CD4-positive, alpha-beta T cell treated with Interleukin-21 for 1 hour (primary cell): ENCODE results near the gene ARHGEF3.
"Not testable (repeated sequence)": the region's sequence is repeated elsewhere in the genome, so short reads cannot be mapped to it uniquely, and the experiment has no call there.

Experiments
- DNase-seq: peaks from one replicate; pipeline ENCODE4 v3.0.0-alpha.2; 2020

ARHGEF3 gene

DNA sequence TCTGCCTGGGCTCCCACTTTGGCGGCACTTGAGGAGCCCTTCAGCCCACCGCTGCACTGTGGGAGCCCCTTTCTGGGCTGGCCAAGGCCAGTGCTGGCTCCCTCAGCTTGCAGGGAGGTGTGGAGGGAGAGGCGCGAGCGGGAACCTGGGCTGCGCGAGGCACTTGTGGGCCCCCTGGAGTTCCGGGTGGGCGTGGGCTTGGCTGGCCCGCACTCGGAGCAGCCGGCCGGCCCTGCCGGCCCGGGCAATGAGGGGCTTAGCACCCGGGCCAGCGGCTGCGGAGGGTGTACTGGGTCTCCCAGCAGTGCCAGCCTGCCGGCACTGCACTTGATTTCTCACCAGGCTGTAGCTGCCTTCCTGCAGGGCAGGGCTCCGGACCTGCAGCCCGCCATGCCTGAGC lies 82.9 kb downstream of the ARHGEF3 start:
- DNase-seq = not testable (repeated sequence)

DNA sequence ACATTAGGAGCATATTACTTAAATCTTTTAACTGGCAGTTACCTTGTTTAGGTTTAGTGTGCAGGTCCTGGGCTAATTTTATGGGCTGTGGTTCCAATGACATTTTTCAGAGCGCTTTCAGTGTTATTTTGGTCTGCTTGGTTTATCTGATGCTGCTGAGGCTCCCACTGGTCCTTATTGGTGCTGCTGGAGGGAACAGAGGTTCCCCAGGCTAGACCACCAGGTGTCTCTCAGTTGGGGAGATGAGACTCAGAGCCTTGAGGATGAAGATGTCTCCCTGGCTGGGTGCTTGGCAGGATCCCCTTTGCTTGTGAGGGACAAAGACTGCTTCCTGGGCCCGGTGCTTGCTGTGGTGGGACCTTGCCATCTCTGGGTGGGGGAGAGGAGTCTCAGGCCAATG lies 90.4 kb downstream of the ARHGEF3 start:
- no peak for DNase-seq

DNA sequence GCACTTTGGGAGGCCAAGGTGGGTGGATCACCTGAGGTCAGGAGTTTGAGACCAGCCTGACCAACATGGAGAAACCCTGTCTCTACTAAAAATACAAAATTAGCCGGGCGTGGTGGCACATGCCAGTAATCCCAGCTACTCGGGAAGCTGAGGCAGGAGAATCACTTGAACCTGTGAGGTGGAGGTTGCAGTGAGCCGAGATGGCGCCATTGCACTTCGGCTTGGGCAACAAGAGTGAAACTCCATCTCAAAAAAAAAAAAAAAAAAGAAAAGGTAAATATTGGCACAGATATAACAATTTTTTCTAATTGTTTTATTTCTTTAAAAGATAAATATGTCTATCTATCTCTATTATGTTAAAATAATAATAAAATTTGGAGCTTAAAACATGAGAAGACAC lies 94.3 kb downstream of the ARHGEF3 start:
- DNase-seq = peak; percentile 39

DNA sequence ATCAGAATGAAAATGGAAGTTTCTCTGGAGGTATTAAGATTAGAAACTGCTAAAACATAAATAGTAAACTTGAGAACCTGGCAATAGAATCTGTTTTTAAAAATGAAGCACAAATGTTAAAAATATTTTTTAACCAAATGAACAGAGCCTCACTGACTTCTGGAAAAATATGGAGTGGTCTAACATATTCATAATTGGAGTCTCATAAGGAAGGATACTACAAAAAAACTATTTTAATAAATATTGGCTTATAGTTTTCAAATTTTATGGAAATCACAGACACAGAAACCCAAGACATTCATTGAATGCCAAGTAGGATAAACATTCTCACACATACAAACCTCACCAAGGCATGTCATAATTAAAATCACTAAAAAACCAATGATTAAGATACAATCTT lies 95.1 kb downstream of the ARHGEF3 start:
- no peak for DNase-seq

DNA sequence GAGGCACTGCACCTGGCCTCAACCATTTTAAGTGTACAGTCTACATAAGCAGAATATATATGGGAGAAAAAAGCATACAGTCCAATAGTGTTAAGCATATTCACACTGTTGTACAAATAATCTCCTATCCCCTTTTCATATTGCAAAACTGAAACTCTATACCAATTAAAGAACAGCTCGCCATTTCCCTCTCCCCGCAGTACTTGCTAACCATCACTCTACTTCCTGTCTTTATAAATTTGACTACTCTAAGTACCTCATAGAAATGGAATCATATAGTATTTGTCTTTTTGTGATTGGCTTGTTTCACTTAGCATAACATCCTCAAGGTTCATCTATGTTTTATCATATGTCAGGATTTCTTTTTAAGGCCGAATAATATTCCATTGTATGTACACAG lies 97.0 kb downstream of the ARHGEF3 start:
- no peak for DNase-seq

DNA sequence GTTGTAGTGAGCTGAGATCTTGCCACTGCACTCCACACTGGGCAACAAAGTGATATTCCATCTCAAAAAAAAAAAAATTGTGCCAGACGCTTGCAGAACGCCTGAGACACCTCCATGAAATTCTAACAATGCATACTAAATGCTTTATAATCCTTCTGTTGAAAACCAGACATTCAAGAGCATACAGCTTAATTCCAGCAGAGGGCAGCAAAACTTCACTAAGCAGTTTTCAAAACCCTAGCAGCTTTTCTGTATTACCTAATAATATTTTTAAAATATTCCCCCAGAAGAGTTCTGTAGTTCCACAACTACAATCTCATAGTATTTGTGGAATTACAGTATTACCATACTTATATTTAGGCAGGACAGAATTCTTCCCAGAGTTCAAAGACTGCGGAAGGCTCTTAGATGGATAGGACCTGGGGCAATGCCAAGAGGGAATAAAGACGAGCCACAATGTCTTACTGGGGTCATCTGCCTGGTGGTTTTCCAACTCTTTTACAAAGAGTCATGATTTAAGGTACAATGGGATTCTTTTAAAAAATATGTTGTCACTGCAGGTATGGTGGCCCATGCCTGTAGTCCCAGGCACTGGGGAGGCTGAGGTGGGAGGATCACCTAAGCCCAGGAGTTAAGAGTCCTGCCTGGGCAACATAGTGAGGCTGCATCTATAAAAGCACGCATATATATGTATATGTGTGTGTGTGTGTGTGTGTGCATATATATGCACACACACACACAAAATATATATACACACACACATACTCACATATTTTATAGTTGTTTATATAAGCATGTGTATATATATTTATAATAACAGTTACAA lies 99.0 kb downstream of the ARHGEF3 start:
- peak; percentile 79 for DNase-seq

DNA sequence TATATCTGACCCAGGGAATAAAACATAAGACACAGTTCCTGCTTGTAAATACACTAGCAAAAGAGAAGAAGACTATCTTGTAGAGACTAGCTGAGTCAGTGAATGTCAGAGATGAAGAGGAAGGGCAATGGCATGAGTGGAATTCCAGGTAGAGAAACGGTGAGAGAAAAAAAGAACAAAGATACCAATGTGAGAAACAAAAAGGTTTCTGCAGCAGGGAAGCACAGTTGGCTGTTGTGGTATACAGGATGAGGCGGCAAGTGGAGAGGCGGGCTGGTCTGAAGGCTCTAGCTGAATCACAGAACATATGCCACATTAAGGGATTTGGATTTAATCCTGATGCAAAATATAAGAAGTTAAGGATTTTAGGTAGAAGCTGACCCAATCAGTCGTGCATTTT lies 101.6 kb downstream of the ARHGEF3 start:
- no peak for DNase-seq

DNA sequence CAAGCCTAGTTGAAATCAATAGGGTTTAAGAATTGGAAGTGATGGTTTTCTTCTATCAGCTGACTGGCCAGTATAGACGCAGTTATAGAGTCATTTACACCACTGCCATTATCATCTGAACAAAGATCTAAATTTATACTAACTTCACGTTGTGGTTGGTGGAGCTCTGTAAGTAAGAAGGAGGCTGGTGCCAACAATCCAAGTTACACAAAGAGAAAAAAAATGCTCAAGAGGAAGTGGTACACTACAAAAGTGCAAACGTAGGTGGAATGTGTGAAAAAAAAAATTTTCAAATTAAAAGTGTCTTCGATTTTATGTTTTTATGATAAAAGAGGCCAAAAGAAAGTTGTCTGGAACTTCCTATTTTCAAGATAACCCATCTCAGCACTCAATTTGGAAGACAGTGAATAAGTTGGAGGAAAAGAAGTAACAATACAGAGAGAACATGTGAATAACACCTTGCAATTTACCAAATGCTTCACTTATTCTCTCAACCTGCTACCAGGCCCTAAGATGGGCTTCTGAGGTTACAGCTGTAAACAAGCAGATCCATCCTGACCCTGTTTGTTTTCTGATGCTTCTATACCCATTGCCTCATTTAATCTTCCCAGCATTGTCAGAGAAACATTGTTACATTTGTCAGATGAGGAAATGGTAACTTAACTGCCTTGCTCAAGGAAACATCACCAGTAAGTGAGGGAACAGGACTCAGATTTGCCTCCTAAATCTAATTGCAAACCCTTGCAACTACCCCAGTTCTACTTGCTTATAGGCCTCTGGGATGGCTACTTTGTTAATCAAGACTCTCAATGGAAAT lies 106.7 kb downstream of the ARHGEF3 start:
- DNase-seq = peak; percentile 45

DNA sequence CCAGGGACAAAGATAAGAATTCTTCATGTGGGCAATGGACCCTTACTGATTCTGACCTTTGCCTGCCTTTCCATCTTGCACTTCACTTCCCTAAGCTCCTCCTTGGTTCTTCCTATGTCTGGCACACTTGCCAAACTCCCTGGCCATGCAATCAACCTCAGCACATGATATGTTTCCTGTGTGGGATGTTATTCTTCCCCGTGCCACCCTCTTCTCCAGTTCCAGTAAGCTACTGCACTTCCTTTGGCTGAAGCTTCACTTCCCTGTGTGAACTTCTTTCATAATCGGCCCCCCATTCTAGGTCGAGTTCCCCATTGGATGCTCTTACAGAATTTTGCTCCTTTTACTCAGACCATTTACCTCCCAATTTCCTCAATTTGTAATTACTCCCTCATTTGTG lies 108.0 kb downstream of the ARHGEF3 start:
- DNase-seq = peak; percentile 22

DNA sequence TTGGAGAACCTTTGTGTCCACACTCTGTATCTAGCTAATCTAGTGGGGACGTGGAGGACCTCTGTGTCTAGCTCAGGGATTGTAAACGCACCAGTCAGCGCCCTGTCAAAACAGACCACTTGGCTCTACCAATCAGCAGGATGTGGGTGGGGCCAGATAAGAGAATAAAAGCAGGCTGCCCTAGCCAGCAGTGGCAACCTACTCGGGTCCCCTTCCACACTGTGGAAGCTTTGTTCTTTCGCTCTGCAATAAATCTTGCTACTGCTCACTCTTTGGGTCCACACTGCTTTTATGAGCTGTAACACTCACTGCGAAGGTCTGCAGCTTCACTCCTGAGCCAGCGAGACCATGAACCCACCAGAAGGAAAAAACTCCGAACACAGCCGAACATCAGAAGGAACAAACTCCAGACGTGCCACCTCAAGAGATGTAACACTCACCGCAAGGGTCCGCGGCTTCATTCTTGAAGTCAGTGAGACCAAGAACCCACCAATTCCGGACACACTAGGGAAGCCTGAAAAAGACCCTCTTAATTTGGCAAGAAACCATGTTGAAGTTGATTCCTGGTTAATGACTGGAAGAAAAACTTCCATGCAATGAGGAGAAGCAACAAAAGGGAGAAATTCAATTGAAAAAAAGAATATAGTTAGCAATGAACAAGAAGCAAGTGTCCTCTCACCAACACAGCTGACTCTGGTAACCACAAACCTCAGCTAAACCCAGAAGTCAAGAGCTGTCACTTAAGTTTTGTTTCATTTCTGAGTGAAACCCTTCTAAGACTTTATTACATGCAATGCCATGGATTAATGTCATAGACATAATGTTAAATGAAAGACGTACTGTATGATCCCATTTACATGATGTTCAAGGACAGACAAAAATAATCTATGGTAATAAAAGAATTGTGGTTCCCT lies 109.0 kb downstream of the ARHGEF3 start:
- DNase-seq = peak; percentile 65

DNA sequence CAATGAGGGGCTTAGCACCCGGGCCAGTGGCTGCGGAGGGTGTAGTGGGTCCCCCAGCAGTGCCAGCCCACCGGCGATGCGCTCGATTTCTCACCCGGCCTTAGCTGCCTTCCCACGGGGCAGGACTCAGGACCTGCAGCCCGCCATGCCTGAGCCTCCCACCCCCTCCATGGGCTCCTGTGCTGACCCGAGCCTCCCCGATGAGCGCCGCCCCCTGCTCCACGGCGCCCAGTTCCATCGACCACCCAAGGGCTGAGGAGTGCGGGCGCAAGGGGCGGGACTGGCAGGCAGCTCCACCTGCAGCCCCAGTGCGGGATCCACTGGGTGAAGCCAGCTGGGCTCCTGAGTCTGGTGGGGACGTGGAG lies 109.8 kb downstream of the ARHGEF3 start:
- DNase-seq = not testable (repeated sequence)

DNA sequence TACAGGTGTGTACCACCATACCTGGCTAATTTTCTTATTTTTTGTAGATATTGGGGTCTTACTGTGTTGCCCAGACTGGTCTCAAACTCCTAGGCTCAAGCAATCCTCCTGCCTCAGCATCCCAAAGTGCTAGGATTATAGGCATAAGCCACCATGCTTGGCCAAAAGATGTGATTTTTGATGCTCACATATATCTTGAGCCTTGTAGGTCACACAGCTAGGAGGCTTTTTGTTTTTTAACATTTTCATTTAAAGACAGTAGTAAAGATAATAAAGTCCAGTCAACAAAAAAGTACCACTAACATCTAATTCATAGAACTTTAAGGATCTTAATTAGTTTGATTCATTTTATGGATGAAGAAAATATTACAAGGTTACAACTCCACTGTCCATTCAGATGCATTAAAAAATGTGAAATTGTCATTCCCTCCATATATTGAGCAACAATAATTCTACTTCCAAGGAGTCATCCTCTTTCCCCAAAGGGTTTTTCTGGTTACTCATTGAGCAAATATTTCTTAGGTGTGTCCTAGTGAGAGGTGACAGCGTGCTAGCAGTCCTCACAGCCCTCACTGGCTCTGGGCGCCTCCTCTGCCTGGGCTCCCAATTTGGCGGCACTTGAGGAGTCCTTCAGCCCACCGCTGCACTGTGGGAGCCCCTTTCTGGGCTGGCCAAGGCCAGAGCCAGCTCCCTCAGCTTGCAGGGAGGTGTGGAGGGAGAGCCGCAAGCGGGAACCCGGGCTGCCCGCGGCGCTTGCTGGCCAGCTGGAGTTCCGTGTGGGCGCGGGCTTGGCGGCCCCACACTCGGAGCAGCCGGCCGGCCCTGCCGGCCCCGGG lies 110.4 kb downstream of the ARHGEF3 start:
- DNase-seq = no peak

DNA sequence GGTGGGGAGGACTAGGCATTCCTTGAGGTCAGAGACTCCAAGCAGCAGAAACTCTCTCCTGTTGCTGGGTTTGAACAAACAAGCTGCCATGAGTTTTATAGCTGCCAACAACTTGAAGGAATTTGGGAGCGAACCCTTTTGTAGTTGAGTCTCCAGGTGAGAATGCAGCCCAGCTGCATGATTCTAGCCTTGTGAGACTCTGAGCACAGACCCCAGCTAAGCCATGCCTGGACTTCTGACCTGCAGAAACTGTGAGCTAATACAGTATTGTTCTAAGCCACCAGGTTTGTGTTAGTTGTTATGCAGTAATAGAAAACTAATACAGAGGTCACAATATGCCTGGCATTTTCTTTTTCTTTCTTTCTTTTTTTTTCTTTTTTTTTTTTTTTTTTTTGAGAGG lies 112.4 kb downstream of the ARHGEF3 start:
- DNase-seq = no peak

DNA sequence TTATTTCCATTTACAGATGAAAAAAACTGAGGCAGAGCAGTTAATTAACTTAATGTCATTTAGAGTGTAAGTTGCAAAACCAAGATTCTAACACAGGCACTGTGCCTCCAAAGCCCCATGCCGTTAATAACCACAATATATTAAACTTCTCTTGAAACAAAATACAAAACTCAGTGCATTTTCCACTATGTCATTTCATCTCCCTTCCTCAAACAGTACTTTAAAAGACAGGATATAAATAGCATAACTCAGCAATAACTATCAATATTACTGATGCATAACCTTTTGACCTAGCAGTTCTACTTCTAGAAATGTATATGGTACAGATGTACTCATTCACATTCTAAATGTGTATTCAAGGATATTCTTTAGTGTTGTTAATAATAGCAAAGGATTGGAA lies 113.6 kb downstream of the ARHGEF3 start:
- no peak for DNase-seq

DNA sequence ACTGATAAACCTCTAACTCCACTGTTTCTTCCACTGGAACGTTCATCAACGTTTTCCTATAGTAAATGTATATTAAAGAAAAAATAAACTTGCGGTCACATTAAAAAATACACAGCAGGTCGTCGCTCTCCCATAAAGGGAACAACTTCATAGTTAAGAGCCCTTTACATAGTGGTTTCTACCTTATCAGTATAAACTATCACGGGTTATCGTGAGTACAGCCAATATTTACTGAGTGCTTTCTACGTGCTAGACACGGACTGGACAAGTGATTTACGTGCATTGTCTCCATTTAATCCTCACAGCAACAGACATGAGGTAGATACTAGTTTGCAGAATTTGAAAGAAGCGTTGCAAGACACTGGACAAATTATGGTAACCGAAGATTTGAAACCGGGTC lies 117.7 kb downstream of the ARHGEF3 start:
- no peak for DNase-seq

DNA sequence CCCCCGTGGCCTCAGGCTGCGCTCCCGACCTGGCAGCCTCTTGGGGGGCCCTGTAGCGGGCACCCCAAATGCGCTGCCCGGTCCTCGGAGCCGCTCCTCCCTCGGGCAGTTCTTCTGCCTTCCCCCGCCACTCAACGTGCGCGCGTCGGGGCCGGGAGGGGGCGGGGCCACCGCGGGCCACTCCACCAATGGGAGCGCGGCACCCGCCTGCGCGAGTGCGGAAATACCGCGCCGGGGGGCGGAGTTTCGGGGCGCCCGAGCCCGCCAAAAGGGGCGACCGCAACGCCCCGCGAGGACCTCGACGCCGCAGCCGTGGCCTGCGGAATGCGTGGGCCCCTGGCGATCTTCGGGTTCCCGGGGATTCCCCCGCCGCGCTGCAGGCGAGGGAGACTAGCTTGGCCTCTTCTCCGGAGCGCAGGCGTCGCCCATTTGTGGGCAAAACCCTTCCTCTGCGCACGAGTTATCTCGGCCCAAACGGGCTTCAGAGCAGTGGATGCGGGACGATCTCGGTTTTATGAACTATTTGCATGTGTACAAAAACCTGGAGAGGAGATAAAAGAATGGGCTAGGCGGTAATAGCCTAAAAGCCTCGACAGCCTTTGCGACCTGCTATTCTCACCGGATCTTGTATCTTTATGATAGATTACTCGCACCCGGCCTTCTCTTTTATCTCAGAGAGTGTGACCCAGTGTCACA lies 118.5 kb downstream of the ARHGEF3 start, which contains the start of gene TASOR:
Gene TASOR (minus strand): TSS at position 144 of the 696 bp plus-strand sequence. CDS start 259 bp downstream, outside the sequence.
- peak; percentile 90 for DNase-seq

DNA sequence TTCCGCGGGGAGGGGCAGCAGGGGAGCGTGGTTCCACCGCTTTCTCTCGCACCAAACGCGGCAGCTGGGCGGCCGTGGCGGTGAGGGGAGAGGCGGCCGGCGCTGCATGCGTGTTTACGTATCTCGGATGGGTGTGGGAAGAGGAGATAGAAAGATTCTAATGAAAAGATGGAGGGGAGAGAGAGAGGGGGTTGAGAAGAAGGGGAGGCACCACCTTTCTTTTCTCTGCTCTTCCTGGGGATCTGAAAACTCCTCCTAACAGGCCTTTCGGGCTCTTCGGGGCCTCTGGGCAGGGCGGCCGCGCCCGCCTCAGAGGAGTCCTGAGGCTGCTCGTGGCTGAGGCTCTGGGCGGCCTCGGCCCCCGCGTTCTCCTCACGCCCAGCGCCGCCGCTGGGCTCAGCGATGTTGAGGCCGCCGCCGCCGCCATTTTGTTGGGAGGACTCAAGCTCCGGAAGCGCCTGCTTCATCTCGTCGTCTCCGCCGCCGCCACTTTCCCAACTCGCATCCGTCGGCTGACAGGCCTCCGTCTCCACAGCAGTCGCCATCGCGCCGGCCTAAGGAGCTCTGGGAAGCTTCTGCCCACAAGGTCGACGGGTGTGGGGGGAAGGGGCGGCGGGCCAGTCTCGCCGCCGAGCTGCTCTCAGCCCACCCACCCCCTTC lies 119.2 kb downstream of the ARHGEF3 start:
- DNase-seq = peak; percentile 76

DNA sequence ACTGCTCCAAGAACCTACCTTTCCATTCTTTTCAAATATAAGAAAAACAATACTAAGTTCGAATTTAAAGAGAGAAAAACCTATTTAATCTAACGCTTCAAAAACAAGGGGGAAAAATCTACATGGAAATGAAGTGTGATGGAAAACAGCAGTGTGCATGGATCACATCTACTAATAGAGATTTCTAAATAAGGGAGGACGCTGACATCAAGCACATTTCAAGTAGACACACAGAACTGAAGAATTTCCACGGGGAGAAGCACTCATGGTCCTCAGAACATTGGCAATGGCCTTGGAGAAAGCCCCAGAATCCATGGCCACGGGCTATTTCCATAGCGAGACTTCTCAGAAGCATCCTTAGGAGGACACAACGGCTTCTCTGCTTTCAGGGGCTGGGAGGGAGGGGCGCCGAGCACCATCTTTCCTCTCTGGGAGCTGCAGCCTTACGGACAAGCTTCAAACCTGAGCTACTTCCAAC lies 119.7 kb downstream of the ARHGEF3 start:
- no peak for DNase-seq

DNA sequence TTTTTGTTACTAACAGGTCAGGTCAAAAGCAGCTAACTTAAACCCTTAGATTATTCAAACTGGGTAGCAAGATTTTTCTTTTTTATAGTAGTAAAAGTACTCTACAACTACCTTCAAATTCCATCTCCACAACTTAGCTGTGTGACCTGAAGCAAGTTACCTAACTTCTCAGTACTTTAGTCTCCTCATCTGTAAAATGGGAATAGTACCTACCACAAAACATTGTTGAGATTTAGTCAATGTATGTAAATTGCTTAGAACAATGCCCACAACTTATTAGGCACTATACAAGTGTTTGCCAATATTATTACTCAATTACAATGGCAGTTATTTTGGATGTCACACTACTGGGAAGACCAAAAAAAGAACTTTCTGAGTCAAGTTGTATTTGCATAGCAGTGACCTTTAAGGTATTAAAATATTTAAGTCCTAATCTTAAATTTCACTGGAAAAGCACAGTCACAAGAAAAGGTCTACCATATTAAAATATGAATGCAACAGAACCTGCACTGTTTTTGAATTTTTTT lies 121.6 kb downstream of the ARHGEF3 start:
- no peak for DNase-seq
